NCI-H1417 treated with DMSO at 0.1 percent for 48 hours (cell line): Measurements from ENCODE around the gene KCNIP3.
"Not testable (repeated sequence)": the region's sequence is repeated elsewhere in the genome, so short reads cannot be mapped to it uniquely, and the experiment has no call there.

ENCODE experiments used
- DNase-seq: peaks from one replicate; lab custom pipeline; 2025; lab: John Stamatoyannopoulos, UW

Gene KCNIP3

GRCh38 chr2:95296880-95297487, at the start of gene KCNIP3:
Gene KCNIP3, plus strand, starts transcription at chr2:95297347. Its CDS starts 92 bp downstream, at chr2:95297439.
- DNase-seq = no peak

GRCh38 chr2:95258271-95258670, 38.9 kb upstream of the KCNIP3 start:
- no peak for DNase-seq

- DNase-seq = no peak
Observed at GRCh38 chr2:95260028-95261023, 36.8 kb upstream of the KCNIP3 start.

GRCh38 chr2:95261602-95262001, 35.5 kb upstream of the KCNIP3 start:
- DNase-seq = no peak

GRCh38 chr2:95262896-95263542, 34.1 kb upstream of the KCNIP3 start:
- no peak for DNase-seq

- no peak for DNase-seq
Observed at GRCh38 chr2:95264624-95265023, 32.5 kb upstream of the KCNIP3 start.

- no peak for DNase-seq
Observed at GRCh38 chr2:95265182-95265581, 32.0 kb upstream of the KCNIP3 start.

GRCh38 chr2:95266781-95267430, 30.2 kb upstream of the KCNIP3 start:
- DNase-seq = no peak

GRCh38 chr2:95267458-95268210, 29.5 kb upstream of the KCNIP3 start:
- DNase-seq = no peak

GRCh38 chr2:95268211-95269035, 28.7 kb upstream of the KCNIP3 start:
- DNase-seq = no peak

- no peak for DNase-seq
Observed at GRCh38 chr2:95269036-95269680, 28.0 kb upstream of the KCNIP3 start.

GRCh38 chr2:95269745-95270144, 27.4 kb upstream of the KCNIP3 start:
- not testable (repeated sequence) for DNase-seq

GRCh38 chr2:95270541-95271081, 26.5 kb upstream of the KCNIP3 start:
- DNase-seq = no peak

GRCh38 chr2:95271381-95271971, 25.7 kb upstream of the KCNIP3 start:
- no peak for DNase-seq

- DNase-seq = no peak
Observed at GRCh38 chr2:95272299-95272751, 24.8 kb upstream of the KCNIP3 start.

- DNase-seq = no peak
Observed at GRCh38 chr2:95272781-95273180, 24.4 kb upstream of the KCNIP3 start.

- no peak for DNase-seq
Observed at GRCh38 chr2:95273566-95274290, 23.4 kb upstream of the KCNIP3 start.
